Middle frontal gyrus (tissue), 1 donor: Measurements from ENCODE around the gene GALT.

Source experiments
- DNase-seq: peaks from one replicate; pipeline ENCODE4 v3.0.0-alpha.2; 2015; ENCODE audit warnings: low spot score; ENCODE audit errors: extremely low spot score

Gene GALT

DNA sequence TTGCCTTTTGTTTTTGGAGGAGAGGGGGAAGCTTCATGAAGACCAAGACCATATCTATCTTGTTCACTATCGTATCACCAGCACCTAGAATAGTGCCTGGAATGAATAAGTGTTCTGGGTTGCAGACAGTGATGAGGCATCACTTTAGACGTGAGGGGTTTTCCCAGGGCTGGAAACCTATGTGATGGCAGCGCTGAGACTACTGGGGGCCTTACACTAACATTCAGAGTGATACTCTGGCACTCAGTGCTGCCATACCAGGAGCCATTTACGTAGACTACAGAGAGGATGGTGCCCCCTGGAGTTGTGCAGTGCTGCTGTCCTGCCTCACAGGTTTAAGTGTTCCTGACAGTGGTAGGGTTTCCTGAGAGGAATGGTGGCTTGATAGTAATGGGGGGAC, 37.7 kb downstream of the GALT start:
- DNase-seq: no peak

DNA sequence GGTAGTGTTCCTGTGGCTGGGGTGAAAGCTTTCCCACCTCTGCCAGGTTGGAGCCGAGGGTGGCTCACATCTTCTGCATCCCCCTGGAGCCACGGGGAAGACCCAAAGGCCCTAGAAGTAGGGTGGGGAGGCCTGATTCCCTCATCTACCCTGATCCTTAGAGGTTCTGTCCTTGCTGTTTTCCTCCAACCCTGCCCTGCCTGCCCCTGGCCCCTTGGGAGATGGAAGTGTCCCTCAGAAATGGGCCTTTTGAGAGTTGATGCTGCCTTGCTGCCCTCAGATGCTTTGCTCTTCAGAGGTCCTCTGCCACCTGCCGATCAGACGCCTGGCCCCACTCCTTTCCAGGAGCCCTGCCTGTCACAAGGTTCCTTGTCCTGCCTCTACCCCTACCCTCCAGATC, 38.3 kb downstream of the GALT start:
- no peak for DNase-seq

DNA sequence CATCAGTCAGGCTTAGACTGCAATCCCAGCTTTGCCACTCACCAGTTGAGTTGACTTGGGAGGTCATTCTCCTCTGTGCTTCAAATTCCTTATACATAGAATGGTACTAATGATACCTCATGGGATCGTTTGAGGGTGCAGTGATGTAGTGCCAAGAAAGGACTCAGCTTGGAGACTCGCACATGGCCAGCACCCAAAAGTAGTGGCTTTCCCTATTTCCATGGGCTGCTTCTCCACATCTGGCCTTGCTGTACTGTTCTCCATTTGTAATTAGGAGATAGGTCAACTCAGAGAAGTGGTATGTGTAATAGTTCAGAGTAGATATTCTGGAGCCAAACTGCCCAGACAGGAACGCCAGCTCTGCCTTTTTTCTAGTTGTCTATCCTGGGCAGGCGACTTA, 39.1 kb downstream of the GALT start:
- DNase-seq: no peak

- no peak for DNase-seq
These were observed 39.8 kb downstream of the GALT start for GRCh38 chr9:34686231-34686630.

- DNase-seq: no peak
These were observed 40.3 kb downstream of the GALT start for GRCh38 chr9:34686732-34687131.

GRCh38 chr9:34687276-34688030, 41.0 kb downstream of the GALT start:
- DNase-seq: no peak

GRCh38 chr9:34688329-34689115, 42.0 kb downstream of the GALT start:
- no peak for DNase-seq

DNA sequence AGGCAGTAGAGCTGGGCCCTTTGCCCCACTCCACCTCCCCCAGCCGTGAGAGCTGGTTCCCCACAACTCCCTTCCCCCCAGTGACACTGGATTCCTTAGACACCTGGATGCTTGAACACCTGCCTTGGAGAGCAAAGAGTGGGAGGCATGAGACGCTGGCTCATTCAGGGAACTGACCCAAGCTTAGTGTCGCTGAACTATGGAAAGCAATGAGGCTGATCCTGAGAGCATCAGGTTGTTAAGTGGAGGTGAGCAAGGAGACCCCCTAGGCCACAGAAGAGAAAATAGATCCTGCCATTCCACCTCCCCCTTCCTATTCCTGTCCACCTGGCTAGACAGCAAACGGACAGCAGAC, 42.6 kb downstream of the GALT start:
- DNase-seq: no peak

- DNase-seq: no peak
These were observed 43.0 kb downstream of the GALT start for GRCh38 chr9:34689512-34689911.

- no peak for DNase-seq
These were observed 44.8 kb downstream of the GALT start, which contains the start of gene CCL19 for GRCh38 chr9:34690983-34691935. Gene CCL19, minus strand, starts transcription at chr9:34691276. Its CDS starts 137 bp downstream, at chr9:34691139.

GRCh38 chr9:34691936-34692315, 45.5 kb downstream of the GALT start:
- DNase-seq: no peak

- DNase-seq: no peak
These were observed 47.1 kb downstream of the GALT start for GRCh38 chr9:34693560-34693959.

DNA sequence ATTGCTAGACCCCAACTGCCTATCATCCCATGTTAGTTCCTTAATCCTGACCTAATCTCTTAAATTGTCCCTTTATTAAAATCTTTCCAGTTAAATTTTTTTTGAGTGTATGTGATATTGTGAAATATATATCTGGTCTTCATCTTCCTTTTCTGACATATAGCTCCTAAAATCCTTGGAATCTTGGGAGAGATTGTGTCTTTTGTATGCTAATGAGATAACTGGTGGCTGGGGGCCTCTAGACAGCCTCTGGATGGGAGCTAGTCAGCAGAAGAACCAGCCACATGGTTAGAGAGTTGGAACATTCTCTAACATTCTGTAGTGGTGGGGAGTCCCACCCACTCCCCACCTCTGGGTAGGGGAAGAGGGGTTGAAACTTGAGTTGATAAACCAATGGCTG, 48.3 kb downstream of the GALT start:
- no peak for DNase-seq
